Endothelial cell of umbilical vein (primary cell): Measurements from ENCODE around the gene EEFSEC. TPM values are rescaled to one million over a fixed set of nuclear protein-coding genes. Genes with fewer than 3 reads are reported as not detected.

Source experiments
- BruUV-seq: library from RNA; stranded (reverse); fragments of 400-500 nt; replicated peaks from 2 replicates; lab custom pipeline; 2021; lab: Mats Ljungman, UMichigan
- CTCF ChIA-PET: fragments of 300-600, 350-600 bp; sonication (Branson Sonifier 250); formaldehyde crosslinking; loops from one replicate; lab custom pipeline; 2021; ENCODE audit warnings: antibody characterized with exemption, inconsistent platforms; lab: Charles Lee
- POLR2A ChIA-PET: fragments of 300-600, 350-600 bp; sonication (Branson Sonifier 250); formaldehyde crosslinking; loops from one replicate; lab custom pipeline; 2021; ENCODE audit warnings: antibody characterized with exemption, inconsistent platforms; lab: Charles Lee
- DNase-seq: peaks from one replicate; pipeline ENCODE4 v3.0.0-alpha.2; 2011; ENCODE audit warnings: low read depth, low spot score
- FAIRE-seq: peaks from 2 replicates; lab custom pipeline; 2011; peaks lifted over from hg19 to GRCh38; lab: Jason Lieb, UNC
- H2AFZ ChIP-seq: 2 replicates; pipeline ENCODE4 v1.6.0; 2012; ENCODE audit warnings: low read depth, low read length, control low read depth, inconsistent platforms
- H3K27ac ChIP-seq: 2 replicates; pipeline ENCODE4 v1.5.1; 2011; ENCODE audit warnings: low read depth, mild to moderate bottlenecking, control low read depth, low read length, moderate library complexity; ENCODE audit not compliant: insufficient read depth
- H3K27me3 ChIP-seq, 2 experiments: 2 replicates each; pipeline versions ENCODE4 v1.6.0 to v1.6.1; 2011; ENCODE audit warnings: low read length in 2 of 2, mixed read lengths in 1 of 2; ENCODE audit not compliant: control insufficient read depth in 2 of 2, insufficient read depth in 2 of 2
- H3K36me3 ChIP-seq, 2 experiments: 2 replicates in 1 of 2; 3 replicates in 1 of 2; pipeline ENCODE4 v1.5.1; 2011; ENCODE audit warnings: low read length in 2 of 2, mild to moderate bottlenecking in 1 of 2, moderate library complexity in 1 of 2; ENCODE audit not compliant: control insufficient read depth in 2 of 2, insufficient read depth in 2 of 2; ENCODE audit errors: extremely low read depth in 1 of 2
- H3K4me1 ChIP-seq: 3 replicates; pipeline ENCODE4 v1.5.1; 2011; ENCODE audit warnings: mild to moderate bottlenecking, low read length; ENCODE audit not compliant: control insufficient read depth, insufficient read depth; ENCODE audit errors: extremely low read depth
- H3K4me2 ChIP-seq: 2 replicates; pipeline ENCODE4 v1.6.1; 2011; ENCODE audit warnings: low read length, control low read depth, mixed read lengths; ENCODE audit not compliant: insufficient read depth
- H3K4me3 ChIP-seq, 3 experiments: fragments of 200-600 bp in 1 of 3; sonication (generic), shearing (Covaris generic) in 1 of 3; replicated peaks in 1 of 3; 2 replicates each; pipeline ENCODE4 v1.5.1; 2011 to 2016; ENCODE audit warnings: control low read depth in 3 of 3, low read length in 3 of 3, mild to moderate bottlenecking in 2 of 3, inconsistent platforms in 1 of 3, low read depth in 1 of 3, moderate library complexity in 1 of 3; ENCODE audit not compliant: insufficient read depth in 1 of 3
- H3K79me2 ChIP-seq: 2 replicates; pipeline ENCODE4 v1.6.0; 2012; ENCODE audit warnings: low read length, inconsistent platforms; ENCODE audit not compliant: control insufficient read depth, insufficient read depth
- H3K9ac ChIP-seq: replicated peaks from 2 replicates; pipeline ENCODE3; 2011; ENCODE audit warnings: low read length, control low read depth; ENCODE audit not compliant: insufficient read depth; ENCODE audit errors: extremely low read depth
- H3K9me1 ChIP-seq: replicated peaks from 3 replicates; pipeline ENCODE4 v1.6.0; 2011; ENCODE audit warnings: mild to moderate bottlenecking, low read length; ENCODE audit not compliant: control insufficient read depth, insufficient read depth; ENCODE audit errors: extremely low read depth
- H3K9me3 ChIP-seq: replicated peaks from 2 replicates; pipeline ENCODE4 v1.5.1; 2012; ENCODE audit warnings: low read length, inconsistent platforms; ENCODE audit not compliant: control insufficient read depth, insufficient read depth
- H4K20me1 ChIP-seq: replicated peaks from 2 replicates; pipeline ENCODE3; 2011; ENCODE audit warnings: mild to moderate bottlenecking, low read length; ENCODE audit not compliant: control insufficient read depth, insufficient read depth; ENCODE audit errors: extremely low read depth
- CTCF ChIP-seq, 2 donors: IDR thresholded peaks; 1 replicate in 1 of 2; 2 replicates in 1 of 2; pipeline ENCODE4 v1.5.1; 2011; ENCODE audit warnings: low read length in 2 of 2, mild to moderate bottlenecking in 2 of 2, moderate library complexity in 2 of 2, control low read depth in 1 of 2, inconsistent platforms in 1 of 2, low read depth in 1 of 2; ENCODE audit not compliant: insufficient read depth in 1 of 2; ENCODE audit errors: extremely low read depth in 1 of 2
- EZH2 ChIP-seq: IDR thresholded peaks from 2 replicates; pipeline ENCODE4 v1.6.1; 2012; ENCODE audit warnings: borderline replicate concordance, low read depth, mild to moderate bottlenecking, moderate library complexity, low read length, inconsistent platforms; ENCODE audit not compliant: severe bottlenecking
- FOS ChIP-seq: IDR thresholded peaks from 2 replicates; pipeline ENCODE4 v1.6.1; 2011; ENCODE audit warnings: mild to moderate bottlenecking, low read length, moderate library complexity, borderline replicate concordance; ENCODE audit not compliant: insufficient read depth
- GATA2 ChIP-seq: IDR thresholded peaks from 2 replicates; pipeline ENCODE4 v1.7.0; 2011; ENCODE audit warnings: low read depth, mild to moderate bottlenecking, moderate library complexity, mixed read lengths, low read length; ENCODE audit not compliant: insufficient read length, insufficient read depth
- JUN ChIP-seq: IDR thresholded peaks from 2 replicates; pipeline ENCODE4 v1.6.1; 2011; ENCODE audit warnings: borderline replicate concordance, low read depth; ENCODE audit not compliant: insufficient read length, insufficient read depth
- MAX ChIP-seq: IDR thresholded peaks from 2 replicates; pipeline ENCODE4 v1.6.1; 2011; ENCODE audit not compliant: insufficient read depth, insufficient read length
- MYC ChIP-seq: IDR thresholded peaks from one replicate; pipeline ENCODE4 v1.6.1; 2011; ENCODE audit warnings: mild to moderate bottlenecking, low read depth, low read length
- POLR2A ChIP-seq: IDR thresholded peaks from 2 replicates; pipeline ENCODE4 v1.6.1; 2012; ENCODE audit warnings: low read depth, mild to moderate bottlenecking, control low read depth, low read length
- POLR2AphosphoS5 ChIP-seq: IDR thresholded peaks from 2 replicates; pipeline ENCODE4 v1.6.1; 2012; ENCODE audit warnings: low read depth, mild to moderate bottlenecking, control low read depth, low read length, moderate library complexity; ENCODE audit not compliant: insufficient read depth
- dilution Hi-C: fragments of 300-500 bp; cut with MboI; formaldehyde crosslinking; loops from one replicate; pipeline ENCODE4 v1.15.0; 2019; ENCODE audit warnings: low sequenced_read_pairs; ENCODE audit not compliant: extremely low pct_ligation_motif_present
- intact Hi-C: fragments of 100-400 bp; cut with micrococcal nuclease; formaldehyde crosslinking; loops from one replicate; pipeline ENCODE4 v1.10.0; 2022
- polyA plus RNA-seq, 4 experiments: library from polyadenylated mRNA; depleted of rRNA in 3 of 4; stranded (reverse) in 3 of 4; unstranded in 1 of 4; fragments of >200 nt; gene quantifications; 2 replicates each; pipeline versions ENCODE4 v1.2.1 to v1.2.3, GENCODE V29; 2011 to 2012; ENCODE audit warnings: missing spikeins in 1 of 4
- total RNA-seq: library from RNA; stranded (reverse); gene quantifications from 2 replicates; pipeline ENCODE4 v1.2.3, GENCODE V29; 2021

The EEFSEC gene
- total and polyA plus RNA-seq, 2 donors (not counting 3 experiments of a cell fraction or from before 2014, with no cell fraction given) = 13.1 to 14.5 TPM

- no peaks in the 10 kb centered on the region for H3K9me1 ChIP-seq
- no peak for FAIRE-seq
- dilution Hi-C loops = no loop called here
- DNase-seq = no peak
- BruUV-seq = no TSS peak
- H3K27me3 ChIP-seq = no peaks in the 10 kb centered on the region
- H3K79me2 ChIP-seq = no peaks in the 10 kb centered on the region
- no peaks in the 10 kb centered on the region for H4K20me1 ChIP-seq
- no peak overlapping the region for H3K4me3 ChIP-seq
- H3K9ac ChIP-seq = no peak overlapping the region
- intact Hi-C loops = no loop called here
- ChIA-PET POLR2A (no interaction called here), CTCF (no interaction called here)
- H3K9me3 ChIP-seq = no peaks in the 10 kb centered on the region
- H3K27ac ChIP-seq = no peak overlapping the region
- TF ChIP-seq EZH2 = no peak
- no peak for TF ChIP-seq MYC
- no peak for TF ChIP-seq POLR2AphosphoS5
- TF ChIP-seq GATA2 = no peak
- TF ChIP-seq FOS = no peak
- no peak for TF ChIP-seq POLR2A
- no peak for TF ChIP-seq MAX
- TF ChIP-seq CTCF (IDR thresholded peaks at IDR 0.05; ENCODE audit: extremely low read depth in 1 of 2, insufficient read depth in 1 of 2, low read depth in 1 of 2, low read length in 2 of 2) = no peak
- TF ChIP-seq JUN = no peak
- H2AFZ ChIP-seq = no peak overlapping the region
- H3K36me3 ChIP-seq = no peaks in the 10 kb centered on the region
- H3K4me1 ChIP-seq = peaks cover under 1% of the 10 kb centered on the region
- no peak overlapping the region for H3K4me2 ChIP-seq
Measured at GRCh38 chr3:128237348-128238183, 84.3 kb downstream of the EEFSEC start.
